Left lobe of liver (tissue), 2 donors: ENCODE results near the gene FUS. TPM values are rescaled to one million over a fixed set of nuclear protein-coding genes. Genes with fewer than 3 reads are reported as not detected.
A peak's percentile ranks its signal among the peaks of the same experiment; 100 is the strongest.
"Not testable (repeated sequence)": the region's sequence is repeated elsewhere in the genome, so short reads cannot be mapped to it uniquely, and the experiment has no call there.

Experiments
- ATAC-seq: fragments of 200-7000 bp; cut with Tn5 transposase; one replicate; pipeline ENCODE4 v1.9.1; 2020; ENCODE audit warnings: mild to moderate bottlenecking, moderate library complexity
- DNase-seq: peaks from one replicate; pipeline ENCODE4 v3.0.0-alpha.2; 2020; ENCODE audit warnings: low spot score
- total RNA-seq: library from RNA; stranded (reverse); gene quantifications from one replicate; pipeline ENCODE4 v1.2.1, GENCODE V29; 2021
- donor health status: DM: no; HTN: no; CAD: no; lungs with moderate emphysema.
- donor health status: DM: no; HTN: yes; CAD: no.

Gene FUS
- total RNA-seq, 1 donor from 2014 or later = 43.5 TPM

DNA sequence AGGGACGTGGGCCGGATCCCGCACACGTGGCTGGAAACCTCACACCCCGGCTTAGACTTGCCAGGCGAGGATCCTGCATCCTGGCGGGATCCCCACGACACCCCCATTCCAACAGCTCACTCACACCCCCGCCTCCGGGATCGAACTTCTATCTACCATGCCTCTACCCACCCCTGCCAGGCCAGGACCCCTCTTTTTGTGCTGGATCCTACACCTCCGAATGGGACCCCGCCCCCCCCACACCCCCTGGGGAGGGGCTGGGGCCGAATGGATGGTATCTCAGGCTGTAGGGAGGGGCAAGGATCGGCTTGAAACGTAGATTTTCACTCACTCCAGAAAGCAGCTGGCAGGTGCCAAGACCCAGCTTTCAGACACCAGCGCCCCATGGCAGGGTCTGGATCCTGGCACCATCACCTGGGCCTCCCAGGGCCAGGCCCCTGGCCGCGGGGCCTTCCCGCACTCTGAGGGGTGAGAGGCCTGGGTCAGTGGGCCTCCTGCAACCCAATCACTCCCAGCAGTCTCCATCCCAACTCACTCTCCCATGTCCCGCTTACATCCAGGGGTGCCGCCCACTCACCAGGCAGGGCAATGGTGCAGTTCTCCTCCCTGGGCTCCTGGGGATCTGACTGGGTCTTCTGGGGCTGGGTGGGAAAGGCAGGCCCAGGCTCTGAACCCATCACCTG lies 36.8 kb upstream of the FUS start:
- DNase-seq (no peak), ATAC-seq (no peak)

DNA sequence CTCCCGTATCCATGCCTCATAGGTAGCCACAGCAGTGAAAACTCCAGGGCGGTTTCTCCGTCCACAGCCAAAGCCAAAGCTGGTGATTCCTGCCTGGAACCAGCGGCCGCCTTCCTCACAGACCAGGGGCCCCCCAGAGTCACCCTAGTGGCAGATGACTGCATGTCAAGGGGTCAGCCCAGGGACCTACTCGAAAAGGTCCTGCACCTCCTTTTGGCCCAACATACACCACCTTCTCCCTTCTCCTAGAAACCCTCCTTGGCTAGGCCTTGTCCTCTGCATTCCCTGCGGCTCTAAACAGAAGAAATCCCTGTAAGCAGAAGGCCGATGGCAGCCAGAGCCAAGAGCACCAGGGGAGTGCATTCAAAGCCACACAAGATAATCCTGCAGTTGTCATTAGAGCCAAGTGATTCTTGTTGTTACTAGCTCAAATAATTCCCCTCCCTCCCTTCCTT lies 36.2 kb upstream of the FUS start:
- no peak for DNase-seq
- no peak for ATAC-seq

DNA sequence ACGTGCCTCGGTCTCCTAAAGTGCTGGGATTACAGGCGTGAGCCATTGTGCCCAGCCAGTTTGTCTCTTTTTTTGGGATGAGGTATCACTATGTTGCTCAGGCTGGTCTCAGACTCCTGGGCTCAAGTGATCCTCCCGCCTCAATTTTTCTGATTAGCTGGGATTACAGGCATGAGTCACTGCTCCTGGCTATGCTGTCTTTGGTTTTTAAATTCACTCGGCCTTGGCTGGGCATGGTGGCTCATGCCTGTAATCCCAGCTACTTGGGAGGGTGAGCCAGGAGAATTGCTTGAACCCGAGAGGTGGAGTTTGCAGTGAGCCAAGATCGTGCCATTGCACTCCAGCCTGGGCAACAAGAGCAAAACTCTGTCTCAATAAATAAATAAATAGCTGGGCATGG lies 35.5 kb upstream of the FUS start:
- not testable (repeated sequence) for ATAC-seq, DNase-seq

DNA sequence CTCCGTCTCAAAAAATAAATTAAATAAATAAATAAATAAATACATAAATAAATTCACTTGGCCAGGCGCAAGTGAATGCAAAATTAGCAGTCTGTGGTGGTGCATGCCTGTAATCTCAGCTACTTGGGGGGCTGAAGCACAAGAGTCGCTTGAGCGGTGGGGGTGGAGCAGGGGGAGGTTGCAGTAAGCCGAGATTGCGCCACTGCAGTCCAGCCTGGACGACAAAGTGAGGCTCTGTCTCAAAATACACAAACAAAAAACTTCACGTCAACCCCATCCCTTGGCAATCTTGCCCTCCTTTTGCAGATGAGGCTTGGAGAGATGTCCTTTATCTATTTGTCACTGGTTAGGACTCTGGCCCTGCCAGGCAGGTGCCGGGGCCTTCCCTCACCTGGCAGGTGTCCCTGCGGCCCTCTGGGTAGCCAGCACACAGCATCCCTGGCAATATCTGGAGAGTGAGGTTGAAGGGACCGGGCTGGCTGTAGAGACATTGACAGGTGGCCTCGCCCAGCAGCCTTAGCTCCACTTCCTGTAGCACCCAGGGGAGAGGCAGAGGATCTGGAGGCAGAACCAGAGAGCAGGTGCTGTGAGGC lies 34.4 kb upstream of the FUS start:
- ATAC-seq = no peak
- DNase-seq = no peak

DNA sequence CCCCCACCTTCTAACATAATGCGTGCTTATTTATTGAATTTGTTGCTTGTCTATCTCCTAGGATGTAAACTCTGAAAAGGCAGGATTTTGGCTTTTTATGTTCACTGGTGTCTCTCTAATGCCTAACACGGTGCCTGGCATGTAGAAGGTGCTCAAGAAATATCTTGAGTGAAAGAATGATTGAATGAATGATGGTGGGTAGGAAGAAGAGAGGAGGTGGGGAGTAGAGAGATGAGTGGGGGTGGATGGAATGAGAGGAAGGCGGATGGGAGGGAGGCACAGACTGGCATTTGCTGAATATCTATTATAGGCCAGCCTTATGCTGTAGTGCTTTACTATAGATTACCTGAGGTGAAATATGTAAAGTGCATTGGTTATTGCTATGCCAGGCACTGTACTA lies 32.4 kb upstream of the FUS start:
- ATAC-seq (no peak), DNase-seq (no peak)

DNA sequence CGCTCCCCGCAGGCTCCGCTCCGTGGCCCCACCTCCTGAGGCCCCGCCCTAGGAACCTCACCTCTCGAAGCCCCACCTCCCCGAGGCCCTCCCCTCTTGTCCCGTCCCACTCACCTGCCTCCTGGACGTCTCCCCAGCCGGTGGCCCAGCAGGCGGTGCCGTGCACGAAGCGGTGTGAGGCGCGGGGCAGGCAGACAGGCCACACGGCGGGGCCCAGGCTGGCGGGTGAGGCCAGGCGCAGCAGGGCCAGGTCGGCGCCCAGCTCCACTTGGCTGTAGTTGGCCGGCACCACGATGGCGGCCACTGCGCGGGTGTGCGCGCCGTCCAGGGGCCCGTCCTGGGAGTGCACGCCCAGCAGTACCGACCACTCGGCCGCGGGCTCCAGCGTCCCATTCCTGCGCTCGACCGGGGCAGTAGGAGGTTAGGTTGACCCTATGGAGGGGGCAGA lies 31.6 kb upstream of the FUS start:
- ATAC-seq = peak; percentile 75
- no peak for DNase-seq

DNA sequence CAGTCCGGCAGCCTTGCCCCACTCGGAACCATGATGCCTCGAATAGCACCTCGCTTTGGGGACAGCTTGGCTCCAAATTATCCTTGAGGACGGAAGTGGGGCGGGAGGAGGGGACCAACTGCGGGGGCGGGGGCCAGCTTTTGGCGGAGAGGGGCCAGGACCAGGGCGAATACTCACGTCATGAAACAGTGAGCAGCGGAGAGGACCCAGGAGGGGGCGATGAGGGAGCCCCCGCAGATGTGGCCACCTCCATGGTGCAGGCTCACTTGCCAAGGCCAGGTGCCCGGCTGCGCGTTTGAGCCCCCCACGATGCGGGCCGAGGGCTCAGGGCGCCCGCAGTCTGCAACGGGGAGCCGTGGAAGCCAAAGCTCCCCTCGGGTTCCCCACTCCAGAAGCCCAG lies 31.0 kb upstream of the FUS start:
- DNase-seq = no peak

DNA sequence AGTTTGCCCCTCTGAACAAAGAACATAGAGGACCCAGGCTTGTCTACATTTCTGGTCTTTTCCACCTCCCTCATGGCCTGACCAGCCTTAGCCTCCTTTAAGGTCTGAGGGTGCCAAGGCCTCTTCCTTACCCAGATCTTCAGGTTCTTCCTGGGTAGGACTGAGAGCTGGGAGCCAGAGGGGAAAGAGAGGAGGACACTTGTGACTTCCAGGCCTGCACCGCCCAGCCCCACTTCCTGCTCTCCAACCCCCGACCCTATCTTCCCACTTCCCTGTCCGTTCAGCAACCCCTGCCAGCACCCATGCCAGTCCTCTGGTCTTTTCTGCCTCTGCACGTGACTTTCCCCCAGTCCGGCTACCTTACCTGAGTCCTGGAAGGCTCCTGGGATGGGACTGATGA lies 30.6 kb upstream of the FUS start:
- ATAC-seq (peak; percentile 20), DNase-seq (no peak)

More for the DNA sequence above, 31.0 kb upstream of the FUS start:
- ATAC-seq = no peak

DNA sequence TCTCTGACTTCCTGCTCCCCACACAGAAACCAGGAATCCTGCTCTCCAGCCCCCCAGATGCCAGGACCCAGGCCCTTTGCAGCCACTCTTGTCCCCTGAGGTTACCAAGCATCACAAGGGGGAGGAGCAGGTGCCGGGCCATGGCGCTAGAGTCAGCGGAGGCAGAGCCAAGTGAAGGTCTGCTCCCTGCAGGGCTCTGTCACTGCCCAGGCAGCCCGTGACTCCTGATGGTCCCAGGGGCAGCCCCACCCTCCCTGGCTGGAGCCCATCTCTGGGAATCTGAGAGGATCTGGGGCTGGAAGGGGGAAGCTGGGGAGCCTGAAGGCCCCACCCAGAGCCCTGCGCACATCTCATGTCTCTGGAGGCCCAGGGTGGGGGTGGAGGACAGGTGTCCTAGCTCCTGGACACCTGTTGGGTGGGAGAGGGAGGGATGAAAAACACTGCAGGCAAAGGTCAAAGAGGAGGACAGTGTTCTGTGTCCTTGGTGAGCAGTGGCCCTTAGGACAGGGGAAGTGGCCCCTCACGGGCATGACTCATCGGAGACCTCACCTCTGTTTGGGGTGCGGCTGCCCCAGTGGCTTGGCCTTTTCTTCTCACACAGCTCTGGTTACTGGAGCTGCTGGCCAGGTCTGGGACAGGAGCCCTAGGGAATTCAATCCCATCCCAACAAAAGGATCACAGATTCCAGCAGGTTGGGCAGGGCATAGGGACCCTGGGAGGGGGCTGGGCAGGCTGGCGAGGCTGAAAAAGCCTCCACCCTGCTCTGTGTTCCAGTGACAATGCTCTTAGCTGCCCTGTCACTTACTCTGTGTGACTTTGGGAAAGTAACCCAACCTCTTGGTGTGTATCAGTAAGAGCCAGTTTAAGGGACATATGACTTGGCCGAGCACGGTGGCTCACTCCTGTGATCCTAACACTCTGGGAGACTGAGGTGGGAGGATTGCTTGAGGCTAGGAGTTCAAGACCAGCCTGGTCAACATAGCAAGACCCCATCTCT lies 29.7 kb upstream of the FUS start, which contains the start of gene PRSS36:
Gene PRSS36, minus strand, starts transcription at position 173 of the 997 bp plus-strand sequence. Its CDS starts 31 bp downstream, at position 142.
- DNase-seq (no peak), ATAC-seq (no peak)

DNA sequence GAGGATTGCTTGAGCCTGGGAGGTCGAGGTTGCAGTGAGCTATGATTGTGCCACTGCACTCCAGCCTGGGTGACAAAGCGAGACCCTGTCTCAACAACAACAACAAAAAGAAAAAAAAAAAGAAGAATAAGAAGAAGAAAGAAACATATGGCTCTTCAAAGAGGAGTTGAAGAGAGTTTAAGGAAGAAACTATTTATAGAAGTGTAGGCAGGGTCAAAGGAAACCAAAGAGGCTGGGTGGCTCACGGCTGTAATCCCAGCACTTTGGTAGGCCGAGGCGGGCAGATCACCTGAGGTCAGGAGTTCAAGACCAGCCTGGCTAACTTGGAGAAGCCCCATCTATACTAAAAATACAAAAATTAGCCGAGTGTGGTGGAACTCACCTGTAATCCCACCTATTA lies 29.0 kb upstream of the FUS start:
- DNase-seq, ATAC-seq: not testable (repeated sequence)

DNA sequence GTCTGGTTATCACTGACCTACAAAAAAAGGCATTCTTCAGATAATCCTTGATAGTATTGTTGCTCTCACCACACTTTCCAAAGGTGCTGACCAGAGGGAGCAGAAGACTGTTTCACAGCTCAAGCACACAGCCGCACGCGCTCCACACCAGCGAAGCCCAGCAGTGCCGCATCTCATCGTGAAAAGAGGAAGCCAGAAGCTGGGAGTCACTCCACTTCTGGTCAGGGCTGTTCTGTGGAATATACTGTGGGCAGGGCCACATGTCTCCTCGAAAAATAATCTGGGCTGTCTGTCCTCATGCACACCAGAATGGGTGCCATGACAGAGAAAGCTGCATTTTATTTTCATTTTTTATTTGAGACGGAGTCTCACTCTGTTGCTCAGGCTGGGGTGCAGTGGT lies 22.8 kb upstream of the FUS start:
- no peak for DNase-seq
- ATAC-seq = peak; percentile 47

DNA sequence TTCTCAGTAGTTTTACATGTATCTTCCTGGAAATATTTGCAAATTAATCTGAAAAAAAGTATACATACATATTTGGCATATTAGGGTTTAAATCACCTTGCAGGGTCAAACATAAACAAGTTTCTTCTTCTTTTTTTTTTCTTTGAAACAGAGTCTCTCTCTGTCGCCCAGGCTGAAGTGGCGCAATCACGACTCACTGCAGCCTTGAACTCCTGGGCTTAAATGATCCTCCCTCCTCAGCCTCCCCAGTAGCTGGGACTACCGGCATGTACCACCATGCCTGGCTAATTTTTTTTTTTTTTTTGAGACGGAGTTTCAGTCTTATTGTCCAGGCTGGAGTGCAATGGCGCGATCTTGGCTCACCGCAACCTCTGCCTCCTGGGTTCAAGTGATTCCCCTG lies 12.6 kb upstream of the FUS start:
- DNase-seq (no peak), ATAC-seq (no peak)

DNA sequence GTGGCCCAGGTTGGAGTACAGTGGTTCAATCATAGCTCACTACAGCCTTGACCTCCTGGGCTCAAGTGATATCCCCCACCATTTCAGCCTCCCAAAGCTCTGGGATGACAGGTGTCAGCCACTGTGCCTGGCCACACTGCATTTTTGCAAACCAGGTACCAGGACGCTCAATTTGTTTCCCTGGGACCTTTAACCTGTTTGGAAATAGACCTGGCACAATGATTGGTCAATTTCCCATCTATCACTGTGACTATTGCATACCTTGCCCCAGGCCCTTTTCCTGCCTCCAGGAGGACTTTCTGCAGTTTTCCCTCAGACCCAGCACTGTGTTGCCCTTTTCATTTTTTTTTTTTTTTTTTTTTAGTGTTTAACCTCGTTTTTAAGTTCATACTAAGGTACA lies 11.1 kb upstream of the FUS start:
- peak; percentile 96 for ATAC-seq
- no peak for DNase-seq

DNA sequence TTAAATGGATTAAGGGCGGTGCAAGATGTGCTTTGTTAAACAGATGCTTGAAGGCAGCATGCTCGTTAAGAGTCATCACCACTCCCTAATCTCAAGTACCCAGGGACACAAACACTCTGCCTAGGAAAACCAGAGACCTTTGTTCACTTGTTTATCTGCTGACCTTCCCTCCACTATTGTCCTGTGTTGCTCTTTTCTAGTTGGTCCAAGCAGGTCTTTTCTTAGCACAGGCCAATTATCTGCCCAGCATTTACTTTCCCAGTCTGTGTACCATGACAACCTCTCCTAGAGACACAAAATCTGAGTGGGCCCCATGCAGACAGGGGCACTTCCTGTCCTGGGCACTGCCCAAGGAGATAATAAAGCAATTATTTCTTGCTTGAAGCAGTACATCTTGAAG lies 9.9 kb upstream of the FUS start:
- not testable (repeated sequence) for ATAC-seq

DNA sequence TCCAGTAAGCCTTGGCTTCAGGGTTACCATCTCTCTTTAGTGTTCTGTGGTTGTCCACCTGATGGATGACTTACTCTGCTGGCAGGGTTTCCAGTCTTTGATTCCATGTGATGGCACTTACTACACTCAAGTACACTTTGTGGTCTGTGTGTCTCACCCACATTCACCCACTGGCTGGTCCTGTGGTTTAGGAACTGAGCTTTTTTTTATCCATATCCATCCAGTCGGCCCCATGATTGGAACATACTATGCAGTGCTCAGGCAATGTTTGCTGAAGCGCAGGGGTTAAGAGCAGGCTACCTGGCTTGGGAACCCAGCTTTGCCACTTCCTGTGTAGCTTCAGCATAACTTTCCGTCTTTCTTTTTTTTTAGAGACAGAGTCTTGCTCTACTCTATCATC lies 2.8 kb upstream of the FUS start:
- DNase-seq (no peak), ATAC-seq (no peak)

More for the DNA sequence above, 9.9 kb upstream of the FUS start:
- DNase-seq = not testable (repeated sequence)

DNA sequence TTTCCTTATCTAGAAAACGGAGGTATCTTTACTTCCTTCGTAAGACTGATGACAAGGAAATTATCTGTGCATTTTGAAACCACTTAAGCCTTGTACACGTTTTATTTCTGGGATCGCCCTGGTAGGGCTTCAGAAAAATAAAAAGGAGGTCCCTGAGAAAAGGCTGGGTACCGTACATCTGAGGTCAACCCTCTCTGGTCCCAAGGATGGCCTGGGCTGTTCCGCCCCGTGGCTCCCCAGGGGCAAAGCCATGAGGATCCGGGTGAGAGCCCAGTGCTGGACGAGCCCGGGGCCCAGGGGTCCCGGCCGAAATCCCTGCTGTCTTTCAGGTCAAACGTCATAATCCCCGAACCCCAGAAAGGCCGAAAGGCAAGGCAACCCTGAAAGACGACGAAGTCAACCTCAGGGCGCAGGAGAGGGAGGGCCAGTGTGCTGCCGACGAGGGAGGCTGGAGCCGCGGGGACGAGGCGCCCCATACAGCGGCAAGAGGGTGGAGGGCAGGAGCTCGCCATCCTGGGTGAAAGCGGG lies 656 bp upstream of the FUS start:
- DNase-seq (no peak), ATAC-seq (no peak)

DNA sequence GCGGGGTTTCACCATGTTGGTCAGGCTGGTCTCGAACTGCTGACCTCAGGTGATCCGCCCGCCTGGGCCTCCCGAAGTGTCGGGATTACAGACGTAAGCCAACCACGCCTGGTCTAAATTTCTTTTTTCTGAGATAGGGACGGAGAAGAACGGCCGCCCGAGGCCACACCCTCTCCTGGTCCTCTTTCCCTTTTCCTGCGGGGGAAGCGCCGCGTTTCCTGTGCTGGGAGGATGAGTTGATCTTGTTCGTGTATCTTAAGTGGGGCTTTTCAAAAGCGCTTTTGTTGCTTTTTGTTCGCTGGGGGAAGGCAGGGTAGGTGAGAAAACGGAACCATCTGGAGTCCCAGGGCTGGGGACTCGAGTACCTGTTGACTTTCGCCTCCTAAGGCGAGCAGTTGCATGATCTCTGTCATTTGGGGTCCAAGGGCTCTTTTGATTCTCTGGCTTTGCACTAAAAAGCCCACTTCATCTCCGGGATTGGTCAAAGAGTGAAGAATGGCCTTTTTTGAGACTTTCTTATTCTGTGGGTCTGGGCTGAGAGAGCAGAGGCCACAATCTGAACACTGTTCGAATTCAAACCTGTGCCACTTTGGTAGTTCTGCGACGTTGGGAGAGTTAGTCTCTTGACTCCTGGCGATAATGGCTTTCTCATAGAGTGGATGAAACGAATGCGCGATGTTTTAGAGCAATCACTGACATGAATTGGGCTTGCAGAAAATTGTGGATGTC lies 1.3 kb downstream of the FUS start:
- DNase-seq = peak; percentile 55
- no peak for ATAC-seq

DNA sequence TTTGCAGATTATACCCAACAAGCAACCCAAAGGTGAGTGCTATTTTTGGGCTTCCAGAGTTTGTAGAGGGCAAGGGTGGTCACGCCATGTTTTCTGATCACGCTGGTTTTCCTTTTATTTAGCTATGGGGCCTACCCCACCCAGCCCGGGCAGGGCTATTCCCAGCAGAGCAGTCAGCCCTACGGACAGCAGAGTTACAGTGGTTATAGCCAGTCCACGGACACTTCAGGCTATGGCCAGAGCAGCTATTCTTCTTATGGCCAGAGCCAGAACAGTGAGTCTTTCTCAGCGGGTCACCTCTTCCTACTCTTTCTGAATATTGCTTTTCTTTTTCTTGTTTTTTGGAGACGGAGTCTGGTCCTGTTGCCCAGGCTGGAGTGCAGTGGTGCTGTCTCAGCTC lies 2.5 kb downstream of the FUS start:
- DNase-seq (no peak), ATAC-seq (no peak)

DNA sequence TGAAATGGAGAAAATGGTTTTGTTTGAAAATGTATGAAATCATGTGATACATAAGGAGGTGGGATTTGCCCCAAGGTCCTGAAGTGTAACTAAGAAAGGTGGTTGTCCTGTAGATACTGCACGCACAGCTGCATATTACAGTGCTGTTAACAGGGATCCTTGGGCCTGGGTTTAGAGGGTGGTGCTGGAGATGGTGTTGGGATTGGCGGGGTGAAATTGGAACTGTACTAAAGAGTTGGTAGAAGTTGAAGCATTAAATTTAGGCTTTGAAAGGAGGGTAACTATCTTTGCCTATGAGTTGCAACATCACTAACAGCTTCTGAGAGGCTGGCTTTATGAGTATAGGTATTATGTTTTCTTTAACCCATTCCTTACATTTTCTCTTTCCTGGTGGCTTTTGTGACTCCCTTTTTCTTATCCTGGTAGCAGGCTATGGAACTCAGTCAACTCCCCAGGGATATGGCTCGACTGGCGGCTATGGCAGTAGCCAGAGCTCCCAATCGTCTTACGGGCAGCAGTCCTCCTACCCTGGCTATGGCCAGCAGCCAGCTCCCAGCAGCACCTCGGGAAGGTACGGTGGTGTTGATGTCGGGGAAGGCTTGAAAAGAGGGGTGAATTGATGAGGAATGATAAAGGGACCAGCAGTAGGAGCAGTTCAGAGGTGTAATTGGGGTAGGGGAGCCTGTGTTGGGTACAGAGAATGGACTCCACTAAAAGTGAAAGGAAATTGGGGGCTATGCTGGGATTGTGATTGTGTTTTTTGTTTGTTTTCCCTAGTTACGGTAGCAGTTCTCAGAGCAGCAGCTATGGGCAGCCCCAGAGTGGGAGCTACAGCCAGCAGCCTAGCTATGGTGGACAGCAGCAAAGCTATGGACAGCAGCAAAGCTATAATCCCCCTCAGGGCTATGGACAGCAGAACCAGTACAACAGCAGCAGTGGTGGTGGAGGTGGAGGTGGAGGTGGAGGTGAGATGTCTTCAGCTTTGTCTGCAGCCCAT lies 3.8 kb downstream of the FUS start:
- no peak for ATAC-seq
- DNase-seq = no peak
